B cell (primary cell): ENCODE measurements around the gene EHD2. TPM values are rescaled to one million over a fixed set of nuclear protein-coding genes. Genes with fewer than 3 reads are reported as not detected.
A peak's percentile ranks its signal among the peaks of the same experiment; 100 is the strongest.

Experiments used
- ATAC-seq: fragments of 200-7000 bp; cut with Tn5 transposase; one replicate; pipeline ENCODE4 v1.10.0; 2021; ENCODE audit warnings: low read depth, mild to moderate bottlenecking, moderate number of reproducible peaks, moderate library complexity
- CTCF ChIA-PET: fragments of 350-600 bp; sonication (Branson Sonifier 250); formaldehyde crosslinking; loops from one replicate; lab custom pipeline; 2021; ENCODE audit warnings: antibody characterized with exemption, inconsistent platforms; lab: Charles Lee
- POLR2A ChIA-PET: fragments of 350-600 bp; sonication (Branson Sonifier 250); formaldehyde crosslinking; loops from one replicate; lab custom pipeline; 2021; ENCODE audit warnings: antibody characterized with exemption; lab: Charles Lee
- DNase-seq: peaks from one replicate; pipeline ENCODE4 v3.0.0; 2013
- H2AFZ ChIP-seq: 2 replicates; pipeline ENCODE4 v1.6.1; 2012; ENCODE audit warnings: mild to moderate bottlenecking, low read depth, low read length; ENCODE audit not compliant: insufficient read depth, poor library complexity, severe bottlenecking
- H3K27ac ChIP-seq, 2 donors: 1 replicate in 1 of 2; 2 replicates in 1 of 2; pipeline ENCODE4 v1.5.1; 2012 to 2013; ENCODE audit warnings: low read length in 2 of 2, mild to moderate bottlenecking in 2 of 2, moderate library complexity in 1 of 2
- H3K27me3 ChIP-seq, 4 experiments: fragments of 200-600 bp in 1 of 4; sonication (generic) in 1 of 4; replicated peaks in 1 of 4; 1 replicate in 2 of 4; 2 replicates in 2 of 4; pipeline versions ENCODE4 v1.6.1 to v1.7.0; 2013 to 2016; ENCODE audit warnings: low read length in 3 of 4, mild to moderate bottlenecking in 2 of 4, mixed read lengths in 1 of 4, moderate library complexity in 1 of 4; ENCODE audit not compliant: insufficient read depth in 4 of 4, control insufficient read depth in 3 of 4; ENCODE audit errors: control extremely low read depth in 1 of 4
- H3K36me3 ChIP-seq, 2 experiments: replicated peaks in 1 of 2; 1 replicate in 1 of 2; 2 replicates in 1 of 2; pipeline versions ENCODE4 v1.6.1 to v1.7.1; 2013; ENCODE audit warnings: low read length in 1 of 2; ENCODE audit not compliant: insufficient read depth in 2 of 2, control insufficient read depth in 1 of 2; ENCODE audit errors: control extremely low read depth in 1 of 2, extremely low read depth in 1 of 2
- H3K4me1 ChIP-seq, 2 donors: fragments of 200-600 bp in 1 of 2; sonication (generic) in 1 of 2; 1 replicate in 1 of 2; 2 replicates in 1 of 2; pipeline versions ENCODE4 v1.5.1 to v1.6.1; 2013 to 2017; ENCODE audit warnings: low read length in 2 of 2; ENCODE audit not compliant: control insufficient read depth in 2 of 2, insufficient read depth in 2 of 2
- H3K4me2 ChIP-seq: replicated peaks from 2 replicates; pipeline ENCODE3; 2012; ENCODE audit warnings: mild to moderate bottlenecking, low read depth, low read length; ENCODE audit not compliant: poor library complexity, severe bottlenecking
- H3K4me3 ChIP-seq, 5 experiments: fragments of 200-600 bp in 1 of 5; sonication (generic) in 1 of 5; 1 replicate in 3 of 5; 2 replicates in 2 of 5; pipeline versions ENCODE4 v1.5.1 to v1.7.0; 2011 to 2016; ENCODE audit warnings: low read length in 4 of 5, mild to moderate bottlenecking in 4 of 5, low read depth in 2 of 5, control low read depth in 1 of 5, moderate library complexity in 1 of 5; ENCODE audit not compliant: insufficient read depth in 1 of 5; ENCODE audit errors: control extremely low read depth in 1 of 5, extremely low read depth in 1 of 5
- H3K79me2 ChIP-seq: fragments of 200-600 bp; sonication (generic); one replicate; pipeline ENCODE4 v1.6.0; 2016; ENCODE audit warnings: low read length; ENCODE audit not compliant: control insufficient read depth, insufficient read depth
- H3K9ac ChIP-seq: fragments of 200-600 bp; sonication (generic); 2 replicates; pipeline ENCODE4 v1.6.1; 2017; ENCODE audit warnings: mild to moderate bottlenecking, low read length, moderate library complexity
- H3K9me3 ChIP-seq, 3 donors: one replicate each; pipeline versions ENCODE4 v1.6.1 to v1.7.1; 2013; ENCODE audit warnings: low read length in 2 of 3; ENCODE audit not compliant: control insufficient read depth in 2 of 3, insufficient read depth in 1 of 3; ENCODE audit errors: control extremely low read depth in 1 of 3
- H4K20me1 ChIP-seq: 2 replicates; pipeline ENCODE4 v1.6.0; 2012; ENCODE audit warnings: mild to moderate bottlenecking, low read length; ENCODE audit not compliant: insufficient read depth, control insufficient read depth, poor library complexity, severe bottlenecking
- H3K27ac Mint-ChIP-seq: one replicate; pipeline ENCODE4 v1.8.0; 2021; ENCODE audit warnings: mixed read lengths
- H3K27me3 Mint-ChIP-seq: one replicate; pipeline ENCODE4 v1.8.0; 2021; ENCODE audit warnings: mixed read lengths
- H3K4me1 Mint-ChIP-seq: one replicate; pipeline ENCODE4 v1.8.0; 2021; ENCODE audit warnings: mixed read lengths
- H3K4me3 Mint-ChIP-seq: one replicate; pipeline ENCODE4 v1.8.0; 2021; ENCODE audit warnings: mixed read lengths
- H3K9me3 Mint-ChIP-seq: one replicate; pipeline ENCODE4 v1.8.0; 2022; ENCODE audit warnings: mixed read lengths; ENCODE audit not compliant: insufficient read depth
- CTCF ChIP-seq: fragments of 200-600 bp; IDR thresholded peaks from one replicate; pipeline ENCODE4 v1.8.0; 2022; ENCODE audit warnings: antibody characterized with exemption, mild to moderate bottlenecking
- EZH2 ChIP-seq: IDR thresholded peaks from 2 replicates; pipeline ENCODE4 v1.6.1; 2012; ENCODE audit warnings: borderline replicate concordance, low read depth, mild to moderate bottlenecking, moderate library complexity, low read length; ENCODE audit not compliant: insufficient read depth, poor library complexity, severe bottlenecking
- WGBS: methylation state at CpG from one replicate; pipeline ENCODE4 v1.1.5; 2013; ENCODE audit warnings: missing lambda C conversion rate; ENCODE audit not compliant: insufficient coverage; 5-methylcytosine and 5-hydroxymethylcytosine counted together
- intact Hi-C: fragments of 100-400 bp; cut with micrococcal nuclease; formaldehyde crosslinking; loops from one replicate; pipeline ENCODE4 v1.10.0; 2022
- polyA minus RNA-seq: library from RNA; depleted of rRNA, polyadenylated mRNA; stranded (reverse); fragments of >200 nt; gene quantifications from 2 replicates; pipeline ENCODE4 v1.2.3, GENCODE V29; 2012
- polyA plus RNA-seq: library from polyadenylated mRNA; depleted of rRNA; stranded (reverse); fragments of >200 nt; gene quantifications from 2 replicates; pipeline ENCODE4 v1.2.3, GENCODE V29; 2012
- total RNA-seq, 2 donors: library from RNA; stranded (reverse); fragments of 120-200 nt in 1 of 2; gene quantifications; 1 replicate in 1 of 2; 2 replicates in 1 of 2; pipeline versions ENCODE4 v1.2.3 to v1.2.4, GENCODE V29; 2013 to 2022

EHD2 gene
- total RNA-seq (not detected in 2 replicates), polyA plus RNA-seq (not detected in 2 replicates), polyA minus RNA-seq (0.21 TPM in 1 of 2 replicates, not detected in the other)
- total RNA-seq (2013): 0.70 TPM

- no peak within 1 kb of the TSS for H3K4me3 Mint-ChIP-seq
These were observed at the start of gene EHD2 for GRCh38 chr19:47713046-47714021. EHD2 (plus strand) TSS chr19:47713422; CDS start chr19:47716613, 3,191 bp downstream.

More at GRCh38 chr19:47713046-47714021, at the start of gene EHD2:
- ATAC-seq (peak; percentile 28), DNase-seq (peak; percentile 39)
- peaks cover 0 to 26% (median 8%) of the 10 kb centered on the region in 4 experiments for H3K27me3 ChIP-seq
- WGBS: 9% methylated on average over 48 of the region's 52 CpGs
- peak within 1 kb of the TSS; percentile 33 for H3K4me2 ChIP-seq
- ChIA-PET CTCF (interaction anchor here (0.9 to 9.3 kb wide), 8 partner anchors 14 to 277 kb away, joined by 3 to 175 read pairs (median 4); partner anchors contain the start of gene NOP53), POLR2A (no interaction called here)
- Mint-ChIP-seq H3K27me3 (peaks cover 44% of the 10 kb centered on the region), H3K27ac (no peak within 1 kb of the TSS), H3K4me1 (no peaks in the 10 kb centered on the region), H3K9me3 (no peaks in the 10 kb centered on the region)
- H2AFZ ChIP-seq: no peak within 1 kb of the TSS
- H4K20me1 ChIP-seq: no peaks in the 10 kb centered on the region
- H3K4me3 ChIP-seq: no peak within 1 kb of the TSS
- no peak within 1 kb of the TSS for H3K9ac ChIP-seq
- H3K4me1 ChIP-seq: peaks cover 4 to 6% of the 10 kb centered on the region in 2 donors
- TF ChIP-seq EZH2: no peak
- TF ChIP-seq CTCF: peak; percentile 72
- no peaks in the 10 kb centered on the region for H3K36me3 ChIP-seq
- intact Hi-C loops: no loop called here
- no peak within 1 kb of the TSS for H3K27ac ChIP-seq
- peaks cover 0 to 29% (median 5%) of the 10 kb centered on the region in 3 donors for H3K9me3 ChIP-seq
- H3K79me2 ChIP-seq: no peaks in the 10 kb centered on the region
